Ascending aorta (tissue), 2 donors: Measurements from ENCODE around the gene ATP11A. TPM values are rescaled to one million over a fixed set of nuclear protein-coding genes. Genes with fewer than 3 reads are reported as not detected.

Source experiments
- DNase-seq, 2 donors: peaks; one replicate each; pipeline ENCODE4 v3.0.0-alpha.2; 2019; ENCODE audit warnings: low spot score in 2 of 2
- H3K27ac ChIP-seq, 2 donors: fragments of 200-600 bp; sonication (generic); one replicate each; pipeline ENCODE4 v1.5.1; 2016 to 2017; ENCODE audit warnings: mild to moderate bottlenecking in 1 of 2
- H3K27me3 ChIP-seq: fragments of 200-600 bp; sonication (generic); one replicate; pipeline ENCODE4 v1.5.1; 2017
- H3K36me3 ChIP-seq, 2 donors: fragments of 200-600 bp; sonication (generic); one replicate each; pipeline ENCODE4 v1.5.1; 2016
- H3K4me1 ChIP-seq, 2 donors: fragments of 200-600 bp; sonication (generic); one replicate each; pipeline ENCODE4 v1.5.1; 2016 to 2017; ENCODE audit warnings: mild to moderate bottlenecking in 1 of 2
- H3K4me3 ChIP-seq, 2 donors: fragments of 200-600 bp; sonication (generic); one replicate each; pipeline ENCODE4 v1.5.1; 2016 to 2017; ENCODE audit warnings: mild to moderate bottlenecking in 1 of 2
- H3K9me3 ChIP-seq, 2 donors: fragments of 200-600 bp; sonication (generic); one replicate each; pipeline ENCODE4 v1.5.1; 2016
- intact Hi-C: fragments of 100-400 bp; cut with DNase I; formaldehyde crosslinking; loops from one replicate; pipeline ENCODE4 v1.15.1; 2023
- total RNA-seq: library from RNA; depleted of rRNA; stranded (reverse); fragments of >200 nt; gene quantifications from one replicate; pipeline ENCODE4 v1.1.0, GENCODE V29; 2016
- TF ChIP-seq, protein P1 (sequence below), 3 experiments: fragments of 200-600 bp in 2 of 3; fragments of 450-650 bp in 1 of 3; sonication (generic) in 2 of 3; IDR thresholded peaks; one replicate each; pipeline ENCODE4 v1.5.1; 2016 to 2019; ENCODE audit warnings: antibody characterized with exemption in 3 of 3, mild to moderate bottlenecking in 1 of 3, moderate library complexity in 1 of 3

Gene ATP11A
- total RNA-seq, 1 donor from 2014 or later = 50.1 TPM

DNA sequence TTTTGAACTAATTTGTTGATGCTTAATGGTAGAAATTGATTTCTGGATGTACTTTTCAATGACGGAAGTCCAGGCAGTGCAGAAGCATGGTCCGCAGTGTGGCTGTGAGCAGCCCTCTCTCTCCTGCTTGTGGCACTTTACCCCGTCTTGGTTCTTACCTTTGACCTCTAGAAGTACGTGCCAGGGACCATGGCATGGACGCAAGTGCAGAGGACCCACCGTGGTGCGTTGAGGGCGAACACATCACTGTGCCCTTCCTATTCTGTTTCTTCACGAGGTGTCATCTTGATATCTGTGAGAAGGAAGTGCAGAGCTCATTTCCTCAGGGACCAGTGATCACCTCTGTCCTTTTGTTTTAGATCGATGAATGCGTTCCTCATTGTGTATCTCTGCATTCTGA, 135.2 kb downstream of the ATP11A start:
- no peaks in the 10 kb centered on the region for H3K27me3 ChIP-seq
- intact Hi-C loops = no loop called here
- H3K36me3 ChIP-seq = peaks cover 11 to 56% of the 10 kb centered on the region in 2 donors
- H3K9me3 ChIP-seq = no peaks in the 10 kb centered on the region
- TF ChIP-seq, protein P1, sequence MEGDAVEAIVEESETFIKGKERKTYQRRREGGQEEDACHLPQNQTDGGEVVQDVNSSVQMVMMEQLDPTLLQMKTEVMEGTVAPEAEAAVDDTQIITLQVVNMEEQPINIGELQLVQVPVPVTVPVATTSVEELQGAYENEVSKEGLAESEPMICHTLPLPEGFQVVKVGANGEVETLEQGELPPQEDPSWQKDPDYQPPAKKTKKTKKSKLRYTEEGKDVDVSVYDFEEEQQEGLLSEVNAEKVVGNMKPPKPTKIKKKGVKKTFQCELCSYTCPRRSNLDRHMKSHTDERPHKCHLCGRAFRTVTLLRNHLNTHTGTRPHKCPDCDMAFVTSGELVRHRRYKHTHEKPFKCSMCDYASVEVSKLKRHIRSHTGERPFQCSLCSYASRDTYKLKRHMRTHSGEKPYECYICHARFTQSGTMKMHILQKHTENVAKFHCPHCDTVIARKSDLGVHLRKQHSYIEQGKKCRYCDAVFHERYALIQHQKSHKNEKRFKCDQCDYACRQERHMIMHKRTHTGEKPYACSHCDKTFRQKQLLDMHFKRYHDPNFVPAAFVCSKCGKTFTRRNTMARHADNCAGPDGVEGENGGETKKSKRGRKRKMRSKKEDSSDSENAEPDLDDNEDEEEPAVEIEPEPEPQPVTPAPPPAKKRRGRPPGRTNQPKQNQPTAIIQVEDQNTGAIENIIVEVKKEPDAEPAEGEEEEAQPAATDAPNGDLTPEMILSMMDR (IDR thresholded peaks at IDR 0.05) = no peak
- no peak for DNase-seq
- H3K4me3 ChIP-seq = no peak overlapping the region
- no peaks in the 10 kb centered on the region for H3K4me1 ChIP-seq
- H3K27ac ChIP-seq = no peak overlapping the region

DNA sequence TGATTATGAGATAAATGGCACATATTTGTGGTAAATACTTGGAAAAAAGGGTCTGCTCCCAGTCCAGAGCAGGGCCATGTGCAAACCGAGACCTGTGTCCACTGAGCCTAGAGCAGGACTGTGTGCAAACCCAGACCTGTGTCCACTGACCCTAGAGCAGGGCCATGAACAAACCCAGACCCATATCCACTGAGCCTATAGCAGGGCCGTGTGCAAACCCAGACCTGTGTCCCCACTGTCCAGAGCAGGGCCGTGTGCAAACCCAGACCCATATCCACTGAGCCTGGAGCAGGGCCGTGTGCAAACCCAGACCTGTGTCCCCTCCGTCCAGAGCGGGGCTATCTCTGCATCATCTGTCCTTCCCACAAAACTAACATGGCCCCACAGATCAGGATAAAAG, 136.0 kb downstream of the ATP11A start:
- intact Hi-C loops = no loop called here
- Histone ChIP-seq H3K4me1 (no peaks in the 10 kb centered on the region), H3K36me3 (peaks cover 11 to 52% of the 10 kb centered on the region in 2 donors), H3K9me3 (no peaks in the 10 kb centered on the region), H3K27me3 (no peaks in the 10 kb centered on the region), H3K27ac (no peak overlapping the region), H3K4me3 (no peak overlapping the region)
- TF ChIP-seq, protein P1 (IDR thresholded peaks at IDR 0.05) = no peak
- DNase-seq = no peak

DNA sequence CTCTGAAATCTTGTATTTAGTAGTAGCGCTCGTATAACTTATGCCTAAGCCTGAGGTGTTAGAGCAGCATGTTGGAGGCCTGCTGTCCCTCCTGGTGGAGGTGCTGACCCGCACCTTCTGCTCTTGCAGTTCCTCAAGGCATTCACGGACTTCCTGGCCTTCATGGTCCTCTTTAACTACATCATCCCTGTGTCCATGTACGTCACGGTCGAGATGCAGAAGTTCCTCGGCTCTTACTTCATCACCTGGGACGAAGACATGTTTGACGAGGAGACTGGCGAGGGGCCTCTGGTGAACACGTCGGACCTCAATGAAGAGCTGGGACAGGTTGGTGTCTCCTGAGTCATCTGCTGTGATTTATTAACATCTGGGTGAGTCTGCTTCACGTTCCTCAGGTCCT, 136.7 kb downstream of the ATP11A start:
- Histone ChIP-seq H3K36me3 (peaks cover 12 to 57% of the 10 kb centered on the region in 2 donors), H3K9me3 (no peaks in the 10 kb centered on the region), H3K27ac (no peak overlapping the region), H3K27me3 (no peaks in the 10 kb centered on the region), H3K4me1 (no peaks in the 10 kb centered on the region), H3K4me3 (no peak overlapping the region)
- DNase-seq = no peak
- TF ChIP-seq, protein P1 (IDR thresholded peaks at IDR 0.05) = no peak
- intact Hi-C loops = no loop called here

DNA sequence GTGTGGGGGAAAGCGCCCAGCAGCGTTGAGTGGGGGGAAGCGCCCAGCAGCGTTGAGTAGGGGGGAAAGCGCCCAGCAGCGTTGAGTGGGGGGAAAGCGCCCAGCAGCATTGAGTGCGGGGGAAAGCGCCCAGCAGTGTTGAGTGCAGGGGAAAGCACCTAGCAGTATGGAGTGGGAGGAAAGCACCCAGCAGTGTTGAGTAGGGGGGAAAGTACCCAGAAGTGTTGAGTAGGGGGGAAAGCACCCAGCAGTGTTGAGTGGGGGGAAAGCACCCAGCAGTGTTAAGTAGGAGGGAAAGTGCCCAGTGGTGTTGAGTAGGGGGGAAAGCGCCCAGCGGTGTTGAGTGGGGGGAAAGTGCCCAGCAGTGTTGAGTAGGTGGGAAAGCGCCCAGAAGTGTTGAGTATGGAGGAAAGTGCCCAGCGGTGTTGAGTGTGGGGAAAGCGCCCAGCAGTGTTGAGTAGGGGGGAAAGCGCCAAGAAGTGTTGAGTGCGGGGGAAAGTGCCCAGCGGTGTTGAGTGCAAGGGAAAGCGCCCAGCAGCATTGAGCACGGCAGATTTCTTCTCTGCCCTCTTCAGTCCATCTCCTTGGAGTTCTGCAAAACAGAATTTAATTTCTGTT, 138.4 kb downstream of the ATP11A start:
- intact Hi-C loops = no loop called here
- Histone ChIP-seq H3K4me1 (no peaks in the 10 kb centered on the region), H3K36me3 (peaks cover 21 to 68% of the 10 kb centered on the region in 2 donors), H3K9me3 (no peaks in the 10 kb centered on the region), H3K4me3 (no peak overlapping the region), H3K27ac (no peak overlapping the region), H3K27me3 (no peaks in the 10 kb centered on the region)
- TF ChIP-seq, protein P1 (IDR thresholded peaks at IDR 0.05) = no peak
- no peak for DNase-seq

DNA sequence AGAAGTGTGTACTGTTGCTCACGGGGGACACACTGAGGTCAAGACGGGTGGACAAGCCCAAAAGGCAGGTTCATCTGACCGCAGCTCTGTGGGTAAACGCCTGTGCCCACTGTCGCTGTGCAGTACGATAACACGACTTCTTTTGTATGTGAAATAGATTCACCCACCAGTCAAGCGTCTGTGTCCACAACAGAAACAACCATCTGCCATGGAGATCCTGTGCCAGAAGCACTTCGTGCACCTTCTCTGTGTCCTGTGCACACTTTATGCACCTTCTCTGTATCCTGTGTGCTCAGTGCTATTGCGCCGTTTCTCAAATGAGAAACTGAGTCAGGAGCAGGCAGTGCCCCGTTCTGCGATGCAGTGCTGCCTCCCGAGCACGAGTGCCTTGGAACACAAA, 138.9 kb downstream of the ATP11A start:
- TF ChIP-seq, protein P1 (IDR thresholded peaks at IDR 0.05) = no peak
- no peak overlapping the region for H3K27ac ChIP-seq
- H3K27me3 ChIP-seq = no peaks in the 10 kb centered on the region
- H3K36me3 ChIP-seq = peaks cover 26 to 71% of the 10 kb centered on the region in 2 donors
- no peak overlapping the region for H3K4me3 ChIP-seq
- no peak for DNase-seq
- H3K4me1 ChIP-seq = no peaks in the 10 kb centered on the region
- H3K9me3 ChIP-seq = no peaks in the 10 kb centered on the region
- intact Hi-C loops = no loop called here

DNA sequence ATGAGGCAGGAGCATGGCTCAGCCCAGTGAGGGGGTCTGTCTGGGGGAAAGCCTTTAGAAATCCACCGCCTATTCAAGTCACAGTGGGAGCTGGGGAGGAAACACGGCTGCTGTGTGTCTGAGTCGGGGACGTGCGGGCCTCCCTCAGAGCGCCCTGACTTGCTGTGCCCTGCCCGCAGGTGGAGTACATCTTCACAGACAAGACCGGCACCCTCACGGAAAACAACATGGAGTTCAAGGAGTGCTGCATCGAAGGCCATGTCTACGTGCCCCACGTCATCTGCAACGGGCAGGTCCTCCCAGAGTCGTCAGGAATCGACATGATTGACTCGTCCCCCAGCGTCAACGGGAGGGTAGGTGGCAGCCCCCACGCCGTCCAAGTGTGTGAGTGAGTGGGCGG, 141.4 kb downstream of the ATP11A start:
- no peaks in the 10 kb centered on the region for H3K9me3 ChIP-seq
- peaks cover 38 to 68% of the 10 kb centered on the region in 2 donors for H3K36me3 ChIP-seq
- no peak for DNase-seq
- no peak overlapping the region for H3K4me3 ChIP-seq
- intact Hi-C loops = no loop called here
- TF ChIP-seq, protein P1 (IDR thresholded peaks at IDR 0.05) = no peak
- no peak overlapping the region for H3K27ac ChIP-seq
- H3K4me1 ChIP-seq = no peaks in the 10 kb centered on the region
- no peaks in the 10 kb centered on the region for H3K27me3 ChIP-seq
